Posterior cingulate gyrus (tissue), 11 donors: ENCODE measurements around the gene GTF2IRD1.
A peak's percentile ranks its signal among the peaks of the same experiment; 100 is the strongest.

Experiments
- DNase-seq, 10 donors: peaks; one replicate each; pipeline versions ENCODE4 v3.0.0 to v3.0.0-alpha.2; 2020 to 2021; ENCODE audit warnings: mixed read lengths in 3 of 10
- intact Hi-C: fragments of 100-400 bp; cut with DNase I; formaldehyde crosslinking; loops from one replicate; pipeline ENCODE4 v1.15.1; 2023

The GTF2IRD1 gene

DNA sequence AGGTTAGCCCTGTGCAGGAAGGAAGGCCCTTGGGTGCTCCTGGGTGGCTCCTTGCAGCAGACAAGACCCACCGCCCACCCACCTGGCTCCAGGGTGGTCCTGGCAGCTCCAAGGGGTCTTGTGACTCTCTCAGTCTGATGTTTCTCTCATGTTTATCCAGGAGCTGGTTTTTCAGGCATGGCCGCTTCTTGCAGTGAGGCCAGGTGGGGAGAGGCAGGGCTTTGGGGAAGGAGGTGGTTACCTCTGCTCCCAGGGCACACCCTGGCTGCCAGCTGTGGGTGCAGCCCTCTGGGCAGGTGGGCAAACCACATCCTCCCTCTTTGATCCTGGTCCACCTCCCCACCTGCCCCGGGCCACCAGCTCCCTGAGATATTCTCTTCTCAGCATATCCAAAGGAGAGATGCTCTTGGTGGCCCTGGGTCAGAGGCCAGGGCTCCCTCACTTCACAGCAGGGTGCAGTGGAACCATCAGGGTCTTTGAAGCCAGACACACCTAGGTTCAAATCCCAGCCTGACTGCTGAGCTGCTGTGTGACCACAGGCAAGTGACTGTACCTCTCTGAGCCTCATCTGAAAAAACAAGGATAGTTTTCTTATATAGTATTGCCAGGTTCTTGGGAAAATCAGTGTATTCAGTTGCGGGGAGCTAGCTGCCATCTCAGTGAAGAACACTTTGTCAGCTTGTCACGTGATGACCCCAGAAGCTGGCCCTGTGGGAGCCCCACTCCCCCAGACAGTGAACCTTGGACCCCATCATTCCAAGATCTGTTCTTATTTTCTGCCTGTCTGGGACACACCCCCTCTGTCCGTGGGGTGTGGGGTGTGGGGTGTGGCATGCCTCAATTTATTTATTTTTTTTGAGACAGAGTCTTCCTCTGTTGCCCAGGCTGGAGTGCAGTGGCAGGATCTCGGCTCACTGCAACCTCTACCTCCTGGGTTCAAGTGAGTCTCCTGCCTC lies 11.5 kb downstream of the GTF2IRD1 start:
- intact Hi-C loops = no loop called here
- no peak for DNase-seq

DNA sequence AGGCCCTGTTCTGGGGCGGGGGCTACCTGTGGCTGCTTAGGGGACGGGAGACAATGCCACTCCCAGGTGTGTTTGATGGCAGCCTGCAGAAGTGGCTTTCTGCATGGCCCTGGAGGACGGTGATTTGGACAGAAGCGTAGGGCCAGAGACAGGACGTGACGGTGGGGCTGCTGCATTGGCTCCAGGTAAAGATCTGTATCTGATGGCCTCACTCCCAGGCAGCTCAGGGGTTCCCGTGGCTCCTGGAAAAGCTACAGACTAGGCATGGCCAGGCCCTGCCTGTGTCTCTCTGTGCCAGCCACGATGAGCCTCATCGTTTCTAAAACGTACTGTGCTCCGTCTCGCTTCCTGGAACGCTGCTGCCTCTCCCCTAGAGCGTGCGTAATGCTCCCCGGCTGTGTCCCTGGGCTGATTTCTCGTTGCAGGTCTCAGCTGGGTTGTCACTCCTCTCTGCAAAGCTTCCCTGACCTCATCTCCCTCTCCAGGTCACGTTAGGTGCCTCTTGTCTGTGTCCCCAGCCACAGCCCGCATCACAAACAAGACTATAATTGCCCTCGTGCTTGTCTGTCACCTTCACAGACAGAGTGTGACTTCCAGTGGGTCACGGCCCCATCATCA lies 12.6 kb downstream of the GTF2IRD1 start:
- intact Hi-C loops = no loop called here
- DNase-seq = peak in 7 of 10 donors; percentile 44 to 88 (median 55)

DNA sequence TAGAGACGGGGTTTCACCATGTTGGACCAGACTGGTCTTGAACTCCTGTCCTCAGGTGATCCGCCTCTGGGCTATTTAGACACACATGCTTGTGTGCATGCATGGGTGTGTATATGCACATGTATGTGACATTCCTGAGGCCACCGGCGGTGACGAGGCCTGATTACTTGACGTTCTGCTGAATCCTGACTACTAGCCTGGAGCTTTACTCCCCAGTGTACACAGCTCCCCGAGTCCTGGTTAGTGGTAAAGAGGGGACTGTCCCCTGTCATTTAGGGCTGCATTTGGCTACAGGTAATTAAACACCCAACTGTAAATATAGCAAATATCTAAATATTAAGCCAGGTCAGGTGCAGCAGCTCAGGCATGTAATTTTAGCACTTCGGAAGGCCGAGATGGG lies 14.2 kb downstream of the GTF2IRD1 start:
- no peak for DNase-seq

DNA sequence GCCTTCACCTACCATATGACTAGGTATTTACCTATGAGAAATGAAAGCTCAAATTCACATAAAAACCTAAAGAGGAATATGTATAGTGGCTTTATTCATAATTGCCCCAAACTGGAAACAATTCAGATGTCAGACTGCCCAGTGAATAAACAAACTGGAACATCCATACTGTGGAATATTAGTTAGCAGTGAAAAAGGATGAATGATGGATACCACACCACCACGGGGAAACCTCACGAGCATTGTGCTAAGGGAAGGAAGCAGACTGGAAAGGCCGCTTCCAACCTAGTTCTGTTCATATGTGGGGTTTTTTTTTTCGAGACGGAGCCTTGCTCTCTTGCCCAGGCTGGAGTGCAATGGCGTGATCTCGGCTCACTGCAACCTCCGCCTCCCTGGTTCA lies 16.8 kb downstream of the GTF2IRD1 start:
- intact Hi-C loops = no loop called here
- no peak for DNase-seq

More for the DNA sequence above, 14.2 kb downstream of the GTF2IRD1 start:
- intact Hi-C loops = no loop called here

DNA sequence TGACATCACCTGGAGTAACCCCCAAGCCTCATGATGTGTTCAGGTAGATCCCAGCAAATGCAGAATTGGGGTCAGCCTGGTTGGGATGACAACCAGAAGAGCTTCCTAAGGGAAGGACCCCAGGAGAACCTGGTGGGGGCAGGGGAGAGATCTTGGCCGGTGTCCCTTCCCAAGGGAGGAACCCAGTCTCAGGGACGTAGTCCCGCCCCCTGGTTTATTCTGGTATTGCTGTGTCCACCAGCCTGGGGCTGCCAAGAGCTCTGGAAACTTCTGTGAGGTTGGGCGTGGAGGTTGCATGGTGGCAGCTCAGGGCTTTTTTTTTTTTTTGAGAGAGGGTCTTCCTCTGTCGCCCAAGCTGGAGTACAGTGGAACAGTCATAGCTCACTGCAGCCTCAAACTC lies 19.4 kb downstream of the GTF2IRD1 start:
- intact Hi-C loops = no loop called here
- no peak for DNase-seq

DNA sequence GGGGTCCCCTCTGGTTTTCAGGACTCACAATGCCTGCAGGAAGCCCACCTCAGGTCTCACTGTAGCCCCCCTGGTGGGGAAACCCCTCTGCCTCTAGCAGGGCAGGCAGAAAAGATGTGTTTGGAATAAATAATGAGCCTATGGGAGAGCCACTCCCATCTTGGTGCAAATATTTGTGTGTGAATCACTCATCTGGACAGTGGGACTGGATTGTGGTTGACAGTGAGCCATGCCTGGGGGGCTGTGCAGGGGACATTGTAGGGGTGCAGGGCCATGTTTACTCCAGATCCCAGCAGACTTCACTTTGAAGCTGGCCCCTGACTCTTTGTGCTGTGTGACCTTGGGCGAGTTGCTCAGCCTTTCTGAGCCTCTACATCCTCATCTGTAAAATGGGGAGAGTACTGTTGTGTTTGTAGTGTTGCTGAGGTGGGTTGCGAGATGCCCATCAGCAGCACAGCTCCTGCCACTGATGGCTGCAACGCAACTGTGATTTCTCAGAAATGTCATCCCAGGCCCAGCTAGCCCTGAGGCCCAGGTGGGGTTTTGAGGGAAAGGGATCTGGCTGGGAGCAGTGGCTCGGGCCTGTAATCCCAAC lies 20.7 kb downstream of the GTF2IRD1 start:
- intact Hi-C loops = no loop called here

DNA sequence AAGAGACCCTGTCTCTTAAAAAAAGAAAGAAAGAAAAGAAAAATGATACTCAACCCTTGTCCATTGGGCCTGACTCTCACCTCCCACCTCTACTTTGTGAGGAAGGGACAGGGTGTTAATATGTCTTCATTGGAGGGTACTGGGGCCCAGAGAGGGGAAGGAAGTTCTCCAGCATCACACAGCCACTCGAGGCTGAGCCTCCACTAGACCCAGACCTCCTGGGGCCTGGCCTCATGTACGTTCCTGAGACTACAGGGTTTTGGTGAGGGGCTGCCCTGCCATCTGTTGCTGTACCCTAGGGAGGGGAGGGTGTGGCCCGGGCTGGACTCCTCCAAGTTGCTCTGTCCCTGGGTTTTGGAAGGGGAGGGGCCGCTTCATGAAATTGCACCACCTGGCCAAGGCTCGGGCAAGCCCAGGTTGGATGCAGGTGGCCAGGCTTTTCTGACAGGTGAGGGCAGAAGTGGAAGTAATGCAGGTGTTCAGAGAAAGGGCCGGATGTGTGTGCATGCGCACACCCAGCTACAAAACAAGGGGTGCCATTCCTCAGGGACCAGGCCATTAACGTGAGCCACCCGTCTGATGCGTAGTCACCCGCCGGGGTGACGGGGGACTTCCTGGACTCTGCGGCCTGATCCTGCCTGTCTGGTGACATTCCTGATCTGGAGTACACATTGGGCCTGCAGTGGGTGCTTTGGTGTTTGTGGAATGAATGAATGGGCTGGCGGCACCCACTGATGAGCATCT lies 21.7 kb downstream of the GTF2IRD1 start:
- intact Hi-C loops = no loop called here
- DNase-seq = no peak

More for the DNA sequence above, 20.7 kb downstream of the GTF2IRD1 start:
- no peak for DNase-seq

DNA sequence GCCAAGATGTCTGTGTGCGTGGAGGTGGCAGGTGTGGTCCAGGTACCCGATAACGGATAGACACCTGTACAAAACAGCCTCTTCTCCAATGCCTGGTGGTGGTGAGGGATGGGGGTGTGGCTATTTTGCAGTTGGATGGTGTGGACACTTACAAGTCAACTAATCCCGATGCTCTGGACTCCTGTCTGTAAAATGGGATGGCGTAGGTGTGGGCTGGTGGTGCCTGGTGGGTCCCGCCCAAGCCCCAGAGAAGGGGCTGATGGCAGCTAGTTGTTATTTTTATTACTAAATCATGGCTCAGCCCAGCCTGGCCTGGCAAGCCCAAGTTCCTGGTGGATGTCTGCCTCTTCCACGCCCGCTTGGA lies 22.3 kb downstream of the GTF2IRD1 start:
- no peak for DNase-seq
- intact Hi-C loops = no loop called here

DNA sequence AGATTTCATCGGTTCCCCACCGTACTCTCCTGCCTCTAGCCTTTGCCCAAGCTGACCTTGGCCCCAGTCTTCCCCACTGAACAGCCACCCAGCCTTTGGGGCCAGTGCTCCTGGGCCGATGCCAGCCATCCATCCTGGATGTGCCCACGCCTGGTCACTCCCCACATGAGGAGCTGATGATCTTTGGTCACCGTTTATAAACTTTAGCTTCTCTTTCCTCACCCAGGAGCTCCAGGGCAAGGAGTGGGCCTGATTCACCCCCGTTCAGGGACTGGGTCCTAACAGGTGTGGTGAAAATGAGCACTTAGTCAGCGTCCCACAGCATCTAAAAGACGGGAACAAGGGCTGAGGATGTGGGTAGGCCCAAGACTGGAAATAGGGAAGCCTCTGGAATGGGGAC lies 22.9 kb downstream of the GTF2IRD1 start:
- intact Hi-C loops = no loop called here
- no peak for DNase-seq

DNA sequence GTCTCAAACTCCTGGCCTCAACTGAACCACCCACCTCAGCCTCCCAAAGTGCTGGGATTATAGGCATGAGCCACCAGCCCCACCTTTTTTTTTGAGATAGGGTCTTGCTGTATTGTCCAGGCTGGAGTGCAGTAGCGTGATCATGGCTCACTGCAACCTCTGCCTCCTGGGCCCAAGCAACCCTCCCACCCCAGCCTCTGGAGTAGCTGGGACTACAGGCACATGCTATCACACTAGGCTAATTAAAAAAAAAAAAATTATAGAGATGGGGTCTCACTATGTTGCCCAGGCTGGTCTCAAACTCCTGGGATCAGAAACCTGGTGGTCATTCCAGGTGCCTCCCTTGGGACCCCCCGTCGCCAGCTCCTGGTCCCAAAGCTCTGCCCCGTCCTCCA lies 25.0 kb downstream of the GTF2IRD1 start:
- DNase-seq = no peak
- intact Hi-C loops = no loop called here

DNA sequence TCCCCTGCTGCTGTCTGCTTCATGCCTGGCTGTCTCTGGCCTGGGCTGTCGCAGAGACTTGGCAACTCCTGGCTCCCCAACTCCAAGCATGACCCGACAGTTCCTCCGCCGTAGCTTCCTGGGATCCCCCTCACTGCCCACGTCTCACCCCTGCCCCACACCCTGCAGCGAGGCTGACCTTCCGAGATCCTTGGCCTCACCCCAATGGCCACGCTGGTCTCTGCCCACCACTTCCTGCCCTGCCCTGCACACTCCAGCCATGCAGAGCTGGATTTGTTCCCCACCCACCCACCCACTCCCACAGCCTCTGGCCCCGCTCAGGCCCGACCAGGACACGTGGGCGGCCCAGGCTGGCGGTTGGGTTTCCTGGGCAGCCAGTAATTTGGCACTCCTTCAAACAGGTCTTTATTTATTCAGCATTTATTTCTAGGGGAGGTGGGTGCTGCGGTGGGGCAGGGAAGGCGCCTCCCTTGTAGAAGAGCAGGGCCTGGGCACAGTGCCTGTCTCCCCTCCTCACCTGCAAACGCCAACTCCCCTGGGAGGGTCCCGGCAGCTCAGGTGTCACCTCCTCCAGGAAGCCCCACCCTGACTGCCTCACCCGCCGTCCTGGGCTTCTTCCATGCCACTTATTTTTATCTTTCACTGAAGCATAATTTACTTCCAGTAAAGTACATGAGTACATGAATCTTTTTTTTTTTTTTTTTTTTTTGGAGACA lies 25.5 kb downstream of the GTF2IRD1 start:
- no peak for DNase-seq
- intact Hi-C loops = no loop called here

DNA sequence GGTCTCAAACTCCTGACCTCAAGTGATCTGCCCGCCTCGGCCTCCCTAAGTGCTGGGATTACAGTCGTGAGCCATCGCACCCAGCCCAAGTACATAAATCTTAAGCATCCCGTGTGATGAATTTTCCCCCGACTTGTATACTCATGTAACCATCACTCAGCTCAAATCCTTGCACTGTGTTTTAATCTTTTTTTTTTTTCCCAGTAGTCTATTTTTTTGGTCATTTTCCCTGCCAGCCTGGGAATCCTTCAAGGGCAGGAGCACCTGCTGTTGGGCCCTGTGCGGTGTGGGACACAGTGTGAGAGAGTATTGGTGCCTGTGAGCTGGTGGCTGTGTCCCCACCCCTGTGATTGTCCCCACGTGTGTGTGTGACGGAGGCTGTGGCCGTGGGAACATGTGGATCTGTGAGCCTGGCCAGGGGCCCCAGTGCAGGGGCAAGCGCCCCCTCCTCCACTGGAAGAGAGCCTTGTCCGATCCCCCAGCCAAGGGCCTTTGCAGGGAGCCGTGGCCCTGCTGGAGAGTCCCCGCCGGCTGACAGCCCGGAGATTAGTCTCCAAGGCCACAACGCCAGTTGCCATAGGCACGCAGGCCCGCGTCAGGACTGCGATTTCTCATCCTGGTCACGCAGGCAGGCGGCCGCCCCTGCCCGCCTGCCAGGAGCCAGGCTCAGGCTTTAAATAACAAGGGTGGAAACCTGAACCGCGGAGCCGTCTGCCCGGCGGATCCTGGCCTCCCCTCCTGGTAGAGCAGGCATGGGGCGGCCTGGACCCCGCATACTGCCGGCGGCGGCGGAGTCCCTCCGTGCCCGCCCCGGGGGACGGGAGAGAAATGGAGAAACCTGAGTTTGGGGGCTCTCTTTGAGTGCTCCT lies 26.5 kb downstream of the GTF2IRD1 start:
- intact Hi-C loops = no loop called here

DNA sequence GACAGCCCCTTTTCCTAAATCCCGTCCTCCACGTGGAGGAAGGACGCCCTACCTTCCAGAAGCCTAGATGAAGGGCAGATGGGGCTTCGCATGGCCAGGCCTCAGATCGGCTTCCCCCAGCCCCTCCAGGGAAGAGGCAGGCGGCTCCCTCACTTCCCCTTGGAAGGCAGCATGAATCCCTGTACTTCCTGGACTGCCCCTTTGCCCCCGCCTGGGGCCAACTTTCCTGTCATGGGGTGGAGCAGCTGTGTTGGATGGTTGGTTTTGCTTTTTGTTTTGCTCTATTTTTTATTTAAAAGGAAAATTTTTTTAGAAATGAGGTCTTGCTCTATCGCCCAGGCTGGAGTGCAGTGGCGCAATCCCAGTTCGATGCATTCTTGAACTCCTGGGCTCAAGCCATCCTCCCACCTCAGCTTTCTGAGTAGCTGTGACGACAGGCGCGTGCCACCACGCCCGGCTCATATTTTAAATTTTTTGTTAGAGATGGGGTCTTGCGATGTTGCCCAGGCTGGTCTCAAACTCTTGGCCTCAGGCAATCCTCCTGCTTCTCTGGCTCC lies 27.2 kb downstream of the GTF2IRD1 start:
- intact Hi-C loops = no loop called here

More for the DNA sequence above, 26.5 kb downstream of the GTF2IRD1 start:
- peak; percentile 62 to 97 (median 82) for DNase-seq

DNA sequence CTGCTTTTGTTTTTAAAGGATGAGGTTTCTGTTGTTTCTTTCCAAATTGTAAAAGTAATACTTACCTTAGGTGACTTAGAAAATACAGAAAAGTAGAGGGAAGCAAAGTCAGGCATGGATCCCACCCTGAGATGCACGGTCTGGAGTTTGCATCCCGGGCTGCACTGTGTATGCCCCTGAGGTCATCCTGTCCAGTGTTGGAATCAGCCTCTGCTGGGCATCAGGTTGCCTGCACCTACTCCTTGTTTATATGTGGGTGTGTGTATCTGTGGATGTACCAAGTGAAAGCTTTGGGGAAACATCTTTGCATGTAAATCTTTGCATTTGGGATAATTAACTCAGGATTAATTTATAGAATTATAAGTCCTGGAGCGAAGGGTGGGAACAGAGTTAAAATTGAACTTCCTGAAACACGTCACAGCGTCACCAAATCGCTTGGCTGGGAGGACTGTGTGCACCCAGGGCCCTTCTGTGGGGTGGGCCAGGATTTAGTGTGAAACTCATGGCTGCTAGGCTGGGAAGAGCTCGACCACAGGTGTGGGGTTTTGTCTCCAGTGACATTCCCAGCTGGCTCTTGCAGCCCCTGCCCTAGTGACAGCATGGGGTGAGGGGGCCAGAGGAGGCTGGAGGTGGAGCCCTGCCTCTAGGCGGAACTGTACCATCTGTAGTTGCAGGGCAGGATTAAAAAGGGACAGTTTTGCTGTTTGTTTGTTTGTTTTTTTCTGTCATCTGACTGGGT lies 27.9 kb downstream of the GTF2IRD1 start:
- intact Hi-C loops = no loop called here
- DNase-seq = no peak

More for the DNA sequence above, 27.2 kb downstream of the GTF2IRD1 start:
- DNase-seq = no peak

DNA sequence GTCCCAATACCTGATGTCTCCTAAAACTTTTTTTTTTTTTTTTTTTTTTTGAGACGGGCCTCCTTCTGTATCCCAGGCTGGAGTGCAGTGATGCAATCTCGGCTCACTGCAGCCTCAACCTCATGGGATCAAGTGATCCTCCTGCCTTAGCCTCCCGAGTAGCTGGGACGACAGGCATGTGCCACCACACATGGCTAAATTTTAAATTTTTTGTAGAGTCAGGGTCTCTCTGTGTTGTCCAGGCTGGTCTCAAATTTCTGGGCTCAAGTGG lies 28.4 kb downstream of the GTF2IRD1 start:
- no peak for DNase-seq
- intact Hi-C loops = no loop called here

DNA sequence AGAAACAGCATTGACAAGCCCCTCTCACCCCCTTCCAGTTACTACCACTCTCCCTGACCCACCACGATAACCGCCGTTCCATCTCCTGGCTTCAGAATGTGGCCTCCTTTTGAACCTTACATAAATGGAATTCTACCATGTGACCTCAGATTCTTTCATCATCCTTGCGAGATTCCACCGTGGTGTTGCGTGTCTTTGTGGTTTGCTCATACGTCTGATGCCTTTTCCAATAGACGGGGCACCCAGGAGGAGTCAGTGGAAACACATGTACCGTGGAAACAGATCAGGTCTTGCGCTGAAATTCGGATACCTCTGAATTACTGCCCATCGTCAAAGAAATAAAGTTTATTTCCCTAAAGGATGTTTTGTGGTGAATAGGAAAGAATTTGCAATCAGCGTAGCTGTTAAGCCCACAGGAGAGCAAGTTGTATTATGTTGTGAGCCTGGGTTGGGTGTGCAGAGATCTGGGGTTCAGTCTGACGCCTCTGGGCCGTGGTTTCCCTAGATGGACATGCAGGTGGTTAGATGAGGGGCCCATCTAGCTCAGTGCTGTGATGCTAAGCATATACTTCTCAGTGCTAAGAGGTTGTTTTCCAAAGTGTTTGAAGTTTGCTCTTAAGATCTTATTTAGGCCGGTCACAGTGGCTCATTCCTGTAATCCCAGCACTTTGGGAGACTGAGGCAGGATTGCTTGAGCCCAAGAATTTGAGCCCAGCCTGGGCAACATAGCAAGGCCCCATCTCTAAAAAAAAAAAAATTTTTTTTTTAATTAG lies 29.1 kb downstream of the GTF2IRD1 start:
- DNase-seq = no peak

DNA sequence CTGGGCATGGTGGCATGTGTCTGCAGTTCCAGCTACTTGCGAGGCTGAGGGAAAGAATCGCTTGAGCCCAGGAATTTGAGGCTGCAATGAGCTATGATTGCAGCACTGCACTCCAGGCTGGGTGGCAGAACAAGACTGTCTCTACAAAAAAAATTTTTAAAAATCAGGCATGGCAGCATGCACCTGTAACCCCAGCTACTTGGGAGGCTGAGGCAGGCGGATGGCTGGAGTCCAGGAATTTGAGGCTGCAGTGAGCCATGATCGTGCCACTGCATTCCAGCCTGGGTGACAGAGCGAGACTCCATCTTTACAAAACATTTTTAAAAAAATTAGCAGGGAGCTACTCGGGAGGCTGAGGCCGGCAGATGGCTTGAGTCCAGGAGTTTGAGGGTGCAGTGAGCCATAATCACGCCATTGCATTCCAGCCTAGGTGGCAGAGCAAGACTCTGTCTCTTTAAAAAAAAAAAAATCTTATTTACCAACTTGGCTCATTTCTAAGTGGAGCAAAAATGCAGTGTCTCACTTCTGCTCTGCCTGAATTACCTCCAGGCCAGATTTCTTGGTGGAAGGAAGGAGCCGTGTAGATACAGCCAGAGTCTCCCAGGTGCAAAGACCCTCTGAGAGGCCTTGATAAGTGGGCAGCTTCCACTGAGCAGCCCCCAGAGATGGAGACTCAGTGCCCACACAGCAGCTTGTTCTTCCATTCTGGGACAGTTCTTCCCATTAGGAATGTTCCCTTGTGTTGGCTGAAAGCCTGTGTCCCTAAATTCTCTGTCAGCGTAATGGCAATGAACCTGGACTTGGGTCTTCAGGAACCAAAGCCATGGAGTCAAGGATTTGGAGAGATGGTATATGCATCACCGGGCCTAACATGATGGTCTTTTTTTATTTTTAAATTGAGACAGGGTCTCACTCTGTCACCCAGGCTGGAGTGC lies 30.0 kb downstream of the GTF2IRD1 start:
- intact Hi-C loops = no loop called here
- no peak for DNase-seq

More for the DNA sequence above, 29.1 kb downstream of the GTF2IRD1 start:
- intact Hi-C loops = no loop called here
